Ascending aorta (tissue), 2 donors: ENCODE measurements around the gene PMPCA. TPM values are rescaled to one million over a fixed set of nuclear protein-coding genes. Genes with fewer than 3 reads are reported as not detected.

Source experiments
- DNase-seq, 2 donors: peaks; one replicate each; pipeline ENCODE4 v3.0.0-alpha.2; 2019; ENCODE audit warnings: low spot score in 2 of 2
- H3K27ac ChIP-seq, 2 donors: fragments of 200-600 bp; sonication (generic); one replicate each; pipeline ENCODE4 v1.5.1; 2016 to 2017; ENCODE audit warnings: mild to moderate bottlenecking in 1 of 2
- H3K27me3 ChIP-seq: fragments of 200-600 bp; sonication (generic); one replicate; pipeline ENCODE4 v1.5.1; 2017
- H3K36me3 ChIP-seq, 2 donors: fragments of 200-600 bp; sonication (generic); one replicate each; pipeline ENCODE4 v1.5.1; 2016
- H3K4me1 ChIP-seq, 2 donors: fragments of 200-600 bp; sonication (generic); one replicate each; pipeline ENCODE4 v1.5.1; 2016 to 2017; ENCODE audit warnings: mild to moderate bottlenecking in 1 of 2
- H3K4me3 ChIP-seq, 2 donors: fragments of 200-600 bp; sonication (generic); one replicate each; pipeline ENCODE4 v1.5.1; 2016 to 2017; ENCODE audit warnings: mild to moderate bottlenecking in 1 of 2
- H3K9me3 ChIP-seq, 2 donors: fragments of 200-600 bp; sonication (generic); one replicate each; pipeline ENCODE4 v1.5.1; 2016
- CTCF ChIP-seq, 3 experiments: fragments of 200-600 bp in 2 of 3; fragments of 450-650 bp in 1 of 3; sonication (generic) in 2 of 3; IDR thresholded peaks; one replicate each; pipeline ENCODE4 v1.5.1; 2016 to 2019; ENCODE audit warnings: antibody characterized with exemption in 3 of 3, mild to moderate bottlenecking in 1 of 3, moderate library complexity in 1 of 3
- intact Hi-C: fragments of 100-400 bp; cut with DNase I; formaldehyde crosslinking; loops from one replicate; pipeline ENCODE4 v1.15.1; 2023
- total RNA-seq: library from RNA; depleted of rRNA; stranded (reverse); fragments of >200 nt; gene quantifications from one replicate; pipeline ENCODE4 v1.1.0, GENCODE V29; 2016

Gene PMPCA
- total RNA-seq, 1 donor from 2014 or later, result 69.1 TPM

GRCh38 chr9:136451221-136451877 is 40.9 kb downstream of the PMPCA start:
- Histone ChIP-seq H3K27ac (no peak overlapping the region), H3K36me3 (peaks cover 80 to 100% of the 10 kb centered on the region in 2 donors), H3K27me3 (no peaks in the 10 kb centered on the region), H3K4me3 (no peak overlapping the region), H3K9me3 (no peaks in the 10 kb centered on the region), H3K4me1 (no peaks in the 10 kb centered on the region)
- intact Hi-C loops, result no loop called here
- no peak for DNase-seq
- no peak for TF ChIP-seq CTCF (IDR thresholded peaks at IDR 0.05)

GRCh38 chr9:136453326-136453725 is 42.9 kb downstream of the PMPCA start:
- Histone ChIP-seq H3K9me3 (no peaks in the 10 kb centered on the region), H3K27me3 (no peaks in the 10 kb centered on the region), H3K27ac (no peak overlapping the region), H3K36me3 (peaks cover 79 to 100% of the 10 kb centered on the region in 2 donors), H3K4me1 (no peaks in the 10 kb centered on the region), H3K4me3 (no peak overlapping the region)
- TF ChIP-seq CTCF (IDR thresholded peaks at IDR 0.05), result no peak
- DNase-seq, result no peak
- intact Hi-C loops, result no loop called here

GRCh38 chr9:136454026-136454796 is 43.8 kb downstream of the PMPCA start:
- no peak for TF ChIP-seq CTCF (IDR thresholded peaks at IDR 0.05)
- Histone ChIP-seq H3K36me3 (peaks cover 79 to 100% of the 10 kb centered on the region in 2 donors), H3K27ac (no peak overlapping the region), H3K9me3 (no peaks in the 10 kb centered on the region), H3K4me1 (no peaks in the 10 kb centered on the region), H3K27me3 (no peaks in the 10 kb centered on the region), H3K4me3 (no peak overlapping the region)
- intact Hi-C loops, result no loop called here
- DNase-seq, result no peak

- intact Hi-C loops, result no loop called here
- DNase-seq, result no peak
- H3K27me3 ChIP-seq, result no peaks in the 10 kb centered on the region
- no peak for TF ChIP-seq CTCF (IDR thresholded peaks at IDR 0.05)
- H3K36me3 ChIP-seq, result peaks cover 84 to 100% of the 10 kb centered on the region in 2 donors
- H3K4me3 ChIP-seq, result no peak overlapping the region
- no peaks in the 10 kb centered on the region for H3K9me3 ChIP-seq
- H3K4me1 ChIP-seq, result no peaks in the 10 kb centered on the region
- no peak overlapping the region for H3K27ac ChIP-seq
Observed at GRCh38 chr9:136455043-136456002, 44.9 kb downstream of the PMPCA start.

- intact Hi-C loops, result no loop called here
- Histone ChIP-seq H3K9me3 (no peaks in the 10 kb centered on the region), H3K36me3 (peaks cover 84 to 100% of the 10 kb centered on the region in 2 donors), H3K27ac (no peak overlapping the region), H3K27me3 (no peaks in the 10 kb centered on the region), H3K4me1 (no peaks in the 10 kb centered on the region), H3K4me3 (no peak overlapping the region)
- TF ChIP-seq CTCF (IDR thresholded peaks at IDR 0.05), result no peak
- no peak for DNase-seq
Observed at GRCh38 chr9:136456258-136456657, 45.8 kb downstream of the PMPCA start.
